ENCODE results near the gene BEGAIN.

Gene BEGAIN

DNA sequence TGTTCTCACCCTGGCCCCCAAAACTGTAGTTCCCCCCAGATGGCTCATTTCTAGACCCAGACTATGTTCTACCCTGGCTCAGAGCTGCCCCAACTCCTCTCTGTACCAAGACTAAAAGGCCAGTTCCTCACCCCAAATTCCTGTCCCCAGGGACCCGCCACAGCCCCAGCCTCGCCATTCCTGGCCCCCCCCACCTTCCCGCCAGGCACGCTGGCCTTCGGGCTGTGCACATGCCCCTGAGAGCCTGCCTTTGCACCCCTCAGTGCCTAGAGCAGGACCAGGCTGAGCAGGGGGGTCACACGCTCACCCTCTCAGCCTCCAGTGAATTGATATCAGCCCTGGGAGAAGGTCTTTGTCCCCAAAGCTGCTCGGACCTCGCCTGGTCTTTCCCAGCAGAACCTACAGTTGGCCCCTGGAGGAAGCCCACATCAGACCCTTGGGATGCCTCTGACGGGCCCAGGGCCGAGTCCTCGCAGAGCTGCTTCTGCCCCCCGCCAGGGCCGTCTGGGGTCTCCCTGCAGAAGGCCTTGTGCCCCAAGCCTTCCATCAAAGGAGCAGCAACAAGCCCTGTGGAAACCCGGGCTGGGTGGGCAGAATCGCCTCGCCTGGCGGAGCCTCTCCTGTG lies 32.4 kb downstream of the BEGAIN start:
- DNase-seq (ENCODE audit: low read depth in 2 of 2, low spot score in 1 of 2), result no peak

DNA sequence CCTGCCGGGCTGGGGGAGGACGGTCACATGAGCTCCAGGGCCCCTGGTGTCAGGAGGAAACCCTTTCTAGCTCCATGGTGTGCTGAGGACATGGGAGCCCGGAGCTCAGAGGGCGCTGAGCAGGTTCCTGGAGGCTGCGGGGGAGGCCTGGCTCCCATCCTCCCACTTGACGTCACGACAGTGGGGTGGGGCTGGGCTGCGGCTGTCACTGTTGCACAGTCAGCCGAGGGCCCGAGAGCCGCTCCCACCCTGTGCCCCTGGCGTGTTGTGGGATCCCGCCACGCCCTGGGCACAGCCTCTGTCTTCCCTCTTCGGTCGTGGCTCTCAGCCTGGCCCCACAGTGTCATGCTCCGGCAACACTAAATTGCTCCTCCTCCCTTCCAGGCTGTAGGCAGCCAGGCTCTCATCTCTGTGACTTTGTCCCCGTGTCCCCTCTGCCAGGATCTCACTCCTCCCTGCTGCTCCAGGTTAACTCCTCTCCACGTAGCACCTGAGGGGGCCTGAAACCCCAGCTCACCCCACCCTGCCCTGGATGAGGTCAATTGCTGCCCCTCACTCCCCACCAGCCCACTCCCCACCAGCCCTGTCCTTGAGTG lies 33.0 kb downstream of the BEGAIN start:
- no peak for DNase-seq (ENCODE audit: low read depth in 2 of 2, low spot score in 1 of 2)

DNA sequence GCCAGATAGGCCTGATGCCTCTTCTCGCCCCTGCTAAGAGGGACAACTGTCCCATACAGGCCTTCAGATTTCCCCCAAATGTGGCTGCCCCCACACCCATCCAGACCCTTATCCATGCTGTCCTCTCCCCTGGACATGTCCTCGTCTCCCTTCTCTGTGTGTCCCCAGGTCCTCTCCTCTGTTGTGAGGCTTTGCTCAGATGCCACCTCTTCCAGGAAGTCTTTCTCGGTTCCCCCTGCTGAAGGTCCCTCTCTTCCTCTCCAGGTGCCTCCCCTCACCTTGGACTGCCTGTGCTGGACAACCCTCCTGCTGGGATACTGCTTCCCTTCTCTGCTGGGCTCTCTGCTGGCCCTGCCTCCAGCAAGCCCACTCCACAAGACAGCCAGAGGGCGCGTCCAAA lies 33.7 kb downstream of the BEGAIN start:
- no peak for DNase-seq (ENCODE audit: low read depth in 2 of 2, low spot score in 1 of 2)

DNA sequence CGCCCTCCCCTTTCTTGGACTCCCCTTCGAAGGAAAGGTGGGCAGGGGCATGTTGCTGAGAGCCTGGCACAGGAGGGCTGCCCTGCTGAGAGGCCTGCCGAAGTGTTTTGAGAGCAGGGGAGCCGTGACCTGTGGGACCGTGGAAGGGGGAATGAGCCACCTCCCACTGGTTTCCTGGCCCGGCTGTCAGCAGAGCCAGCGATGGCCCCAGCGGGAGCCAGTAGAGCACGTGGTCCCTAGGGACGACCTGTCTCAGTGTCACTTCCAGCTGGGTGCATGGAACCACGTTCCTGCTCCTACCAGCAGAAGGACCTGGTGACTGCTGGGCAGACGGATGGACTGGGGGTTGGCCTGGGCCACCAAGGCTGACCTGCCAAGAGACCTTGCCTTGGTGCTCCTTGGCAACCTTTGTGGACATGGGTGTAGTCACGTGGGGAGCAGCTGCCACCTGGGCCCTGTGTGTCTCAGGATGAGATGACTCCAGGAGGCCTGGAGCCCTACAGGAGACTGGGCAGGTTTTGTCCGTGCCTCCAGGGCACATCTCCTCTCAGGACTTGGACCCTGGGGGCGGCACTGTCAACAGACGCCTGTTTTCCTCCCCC lies 34.6 kb downstream of the BEGAIN start:
- DNase-seq (ENCODE audit: low read depth in 2 of 2, low spot score in 1 of 2), result no peak

DNA sequence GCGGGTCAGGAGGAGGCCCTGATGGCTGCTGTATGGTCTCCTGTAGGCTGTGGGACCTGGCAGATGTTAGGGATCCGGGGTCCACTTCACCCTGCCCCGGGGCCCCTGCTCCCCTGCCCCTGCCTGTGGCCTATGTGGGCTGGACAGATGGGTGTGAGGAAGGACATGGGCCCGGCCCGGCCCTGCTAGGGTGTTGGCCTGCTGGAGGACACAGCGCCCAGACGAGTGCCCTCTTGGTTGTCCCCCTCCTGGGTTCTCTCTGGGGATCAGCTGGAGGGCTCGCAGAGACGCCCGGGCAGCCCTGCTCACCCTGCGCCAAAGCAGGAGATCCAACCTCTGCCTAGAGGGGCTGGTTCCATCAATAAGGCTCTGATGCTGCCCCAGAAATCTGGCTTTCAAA lies 36.2 kb downstream of the BEGAIN start:
- no peak for DNase-seq (ENCODE audit: low read depth in 2 of 2, low spot score in 1 of 2)

DNA sequence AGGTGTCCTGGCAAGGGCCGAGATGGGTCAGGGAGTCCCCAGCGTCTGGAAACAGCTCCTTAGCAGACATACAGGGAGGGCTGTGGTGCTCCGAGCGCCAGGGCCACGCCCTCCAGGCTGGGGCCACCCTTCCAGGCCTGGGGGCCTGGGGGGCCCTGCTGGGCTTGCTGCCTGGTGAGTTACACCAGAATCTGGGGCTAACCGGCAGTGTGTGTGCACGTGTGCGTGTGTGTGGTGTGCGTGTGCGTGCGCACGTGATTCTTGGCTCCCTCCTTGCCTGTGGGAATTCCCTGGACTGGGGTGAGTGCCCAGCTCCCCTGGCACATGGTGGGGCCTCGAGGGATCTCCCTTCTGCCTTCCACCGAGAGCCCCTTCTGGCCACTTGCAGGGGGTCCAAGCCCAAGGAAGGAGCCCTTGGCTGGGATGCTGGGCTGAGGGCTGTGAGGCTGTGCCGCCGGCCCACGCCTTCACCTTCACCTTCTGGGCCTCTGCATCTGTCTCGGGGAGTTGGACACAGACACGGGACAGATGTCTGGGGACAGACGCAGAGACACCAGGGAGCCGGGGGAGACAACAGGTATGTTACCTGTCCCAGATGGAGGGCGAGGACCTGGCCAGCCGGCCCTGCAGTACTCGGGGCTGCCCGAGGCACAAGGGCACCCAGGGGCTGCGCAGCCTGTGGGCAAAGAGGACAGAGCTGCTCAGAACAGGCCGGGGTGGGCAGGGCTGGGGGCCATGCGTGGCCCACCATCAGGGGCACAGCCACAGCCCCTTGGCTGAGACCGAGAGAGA lies 37.2 kb downstream of the BEGAIN start:
- no peak for DNase-seq (ENCODE audit: low read depth in 2 of 2, low spot score in 1 of 2)

DNA sequence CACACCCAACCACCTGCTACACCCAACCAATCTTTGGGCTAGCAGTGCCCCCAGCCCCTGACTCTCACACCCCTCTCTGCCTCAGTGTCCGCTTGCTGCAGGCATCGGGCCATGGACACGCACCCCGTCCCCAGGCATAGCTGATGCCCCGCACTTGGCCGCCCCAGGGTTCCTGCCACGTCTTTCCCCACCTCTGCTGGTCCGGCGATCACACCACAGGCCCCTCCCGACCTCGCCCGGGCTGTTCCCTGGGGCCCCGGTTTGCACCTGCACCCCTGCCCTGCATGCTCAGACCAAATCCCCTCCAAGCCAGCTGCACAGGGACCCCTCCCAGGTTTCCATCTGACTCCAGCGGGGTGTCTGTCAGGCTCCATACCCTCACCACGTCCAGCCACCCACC lies 38.3 kb downstream of the BEGAIN start:
- DNase-seq (ENCODE audit: low read depth in 2 of 2, low spot score in 1 of 2), result no peak

DNA sequence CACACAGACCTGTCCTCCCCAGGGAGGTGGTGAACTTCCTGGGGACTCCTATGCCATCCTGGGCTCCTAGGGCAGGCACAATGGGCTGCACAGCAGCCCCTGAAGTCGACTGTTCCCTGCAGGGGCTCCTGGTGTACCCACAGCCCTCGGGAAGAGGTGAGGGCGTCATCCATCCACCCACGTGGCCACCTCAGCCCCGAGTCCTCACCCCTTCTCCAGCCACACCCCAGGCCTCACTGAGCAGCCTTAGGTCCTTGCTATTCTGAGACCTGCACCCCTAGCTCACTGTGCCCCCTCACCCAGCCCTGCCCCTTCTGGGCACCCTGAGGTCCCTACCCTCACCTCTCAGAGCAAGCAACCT lies 38.9 kb downstream of the BEGAIN start:
- no peak for DNase-seq (ENCODE audit: low read depth in 2 of 2, low spot score in 1 of 2)

DNA sequence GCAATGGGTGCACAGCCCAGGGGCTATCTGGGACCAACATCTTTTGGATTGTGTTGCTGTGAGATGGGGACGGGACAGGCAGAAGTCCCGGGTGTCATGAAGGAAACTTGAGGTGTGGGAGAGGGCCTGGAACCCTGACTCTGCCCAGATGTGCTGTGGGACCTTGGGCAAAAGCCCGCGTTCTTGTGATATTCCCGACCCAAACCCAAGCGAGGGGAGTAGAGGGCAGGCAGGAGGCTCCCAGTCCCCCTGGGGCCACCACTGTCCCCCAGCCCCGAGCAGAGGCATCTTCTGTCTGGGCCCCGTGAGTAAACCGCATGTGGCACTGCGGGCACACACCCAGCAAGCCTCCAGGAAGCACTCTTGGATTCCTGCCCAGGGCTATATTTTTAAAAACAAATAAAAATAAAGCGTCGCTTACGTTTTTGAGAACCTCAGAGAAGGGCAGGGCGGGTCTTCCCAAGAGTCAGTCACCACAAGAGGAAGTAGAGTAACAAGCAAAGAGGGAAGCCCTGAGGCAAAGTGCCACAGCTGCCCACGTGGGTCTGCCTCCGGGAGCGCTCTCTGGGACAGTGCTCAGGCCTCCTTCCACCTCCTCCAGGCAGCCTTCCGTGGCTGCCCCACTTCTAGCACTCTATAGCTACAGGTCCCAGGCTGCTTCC lies 39.5 kb downstream of the BEGAIN start:
- DNase-seq (ENCODE audit: low read depth in 2 of 2, low spot score in 1 of 2), result peak in 1 of 2 donors; percentile 12

DNA sequence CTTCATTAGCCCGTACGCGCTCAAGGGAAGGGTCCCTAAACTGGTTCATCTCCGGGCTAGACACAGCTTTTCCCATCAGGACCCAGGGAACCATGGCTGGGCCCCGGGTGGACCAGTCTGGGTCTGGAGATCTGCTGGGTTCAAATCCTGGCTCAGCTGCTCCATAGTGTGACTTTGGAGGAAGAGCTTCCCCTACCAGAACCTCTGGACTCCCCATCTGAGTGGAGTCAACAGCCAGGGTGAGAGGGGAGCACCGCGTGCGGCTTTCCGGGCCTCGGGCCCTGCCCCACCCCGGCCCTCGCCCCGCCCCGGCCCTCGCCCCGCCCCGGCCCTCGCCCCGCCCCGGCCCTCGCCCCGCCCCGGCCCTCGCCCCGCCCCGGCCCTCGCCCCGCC lies 41.2 kb downstream of the BEGAIN start:
- peak in 1 of 2 donors; percentile 13 for DNase-seq (ENCODE audit: low read depth in 2 of 2, low spot score in 1 of 2)

DNA sequence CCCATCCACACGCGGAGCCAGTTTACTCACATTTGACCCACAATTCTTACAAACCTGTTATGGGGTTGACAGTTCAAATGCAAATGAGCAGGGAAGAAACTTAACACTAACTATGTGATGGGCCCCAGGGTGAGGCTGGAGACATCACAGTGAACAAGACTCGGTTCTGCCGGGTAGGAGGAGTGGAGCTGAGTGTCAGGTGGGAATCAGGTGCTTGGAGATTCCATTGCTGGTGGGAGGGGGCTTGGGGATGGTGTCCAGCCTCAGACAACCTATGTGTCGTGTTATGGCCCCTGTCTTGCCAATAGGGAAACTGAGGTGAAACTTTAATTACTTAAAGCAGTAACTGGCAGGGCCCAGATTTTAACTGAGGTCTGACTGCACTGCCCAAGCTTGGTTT lies 41.9 kb downstream of the BEGAIN start:
- no peak for DNase-seq (ENCODE audit: low read depth in 2 of 2, low spot score in 1 of 2)

DNA sequence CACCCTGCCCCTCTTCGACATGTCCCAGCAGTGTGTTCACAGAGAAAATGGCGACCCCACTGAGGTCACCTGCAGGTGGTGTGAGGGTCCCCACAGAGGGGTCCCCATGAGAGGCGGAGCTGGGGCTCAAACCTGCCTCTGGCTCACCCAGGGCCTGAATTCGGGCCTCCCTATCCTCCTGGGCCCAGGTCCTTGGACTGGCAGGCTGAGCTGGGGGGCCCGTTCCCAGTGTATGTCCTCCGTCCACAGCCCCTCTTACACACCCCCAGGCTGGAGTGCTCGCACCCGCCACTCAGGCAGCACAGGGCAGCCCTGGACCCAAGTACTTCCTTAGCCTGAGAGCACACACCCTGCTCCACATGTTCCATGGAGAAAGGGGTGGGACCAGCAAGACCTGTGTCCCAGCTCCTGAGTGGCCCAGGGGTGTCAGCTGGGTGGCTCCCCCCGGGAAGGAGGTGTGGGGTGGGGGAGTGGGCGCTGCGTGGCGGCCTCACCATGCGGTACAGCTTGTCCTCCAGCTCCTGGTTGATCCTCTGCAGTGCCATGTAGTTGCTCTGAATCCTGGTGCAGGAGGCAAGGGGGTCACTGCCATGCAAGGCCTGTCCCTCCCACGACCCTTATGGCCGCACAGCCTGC lies 42.6 kb downstream of the BEGAIN start:
- no peak for DNase-seq (ENCODE audit: low read depth in 2 of 2, low spot score in 1 of 2)

DNA sequence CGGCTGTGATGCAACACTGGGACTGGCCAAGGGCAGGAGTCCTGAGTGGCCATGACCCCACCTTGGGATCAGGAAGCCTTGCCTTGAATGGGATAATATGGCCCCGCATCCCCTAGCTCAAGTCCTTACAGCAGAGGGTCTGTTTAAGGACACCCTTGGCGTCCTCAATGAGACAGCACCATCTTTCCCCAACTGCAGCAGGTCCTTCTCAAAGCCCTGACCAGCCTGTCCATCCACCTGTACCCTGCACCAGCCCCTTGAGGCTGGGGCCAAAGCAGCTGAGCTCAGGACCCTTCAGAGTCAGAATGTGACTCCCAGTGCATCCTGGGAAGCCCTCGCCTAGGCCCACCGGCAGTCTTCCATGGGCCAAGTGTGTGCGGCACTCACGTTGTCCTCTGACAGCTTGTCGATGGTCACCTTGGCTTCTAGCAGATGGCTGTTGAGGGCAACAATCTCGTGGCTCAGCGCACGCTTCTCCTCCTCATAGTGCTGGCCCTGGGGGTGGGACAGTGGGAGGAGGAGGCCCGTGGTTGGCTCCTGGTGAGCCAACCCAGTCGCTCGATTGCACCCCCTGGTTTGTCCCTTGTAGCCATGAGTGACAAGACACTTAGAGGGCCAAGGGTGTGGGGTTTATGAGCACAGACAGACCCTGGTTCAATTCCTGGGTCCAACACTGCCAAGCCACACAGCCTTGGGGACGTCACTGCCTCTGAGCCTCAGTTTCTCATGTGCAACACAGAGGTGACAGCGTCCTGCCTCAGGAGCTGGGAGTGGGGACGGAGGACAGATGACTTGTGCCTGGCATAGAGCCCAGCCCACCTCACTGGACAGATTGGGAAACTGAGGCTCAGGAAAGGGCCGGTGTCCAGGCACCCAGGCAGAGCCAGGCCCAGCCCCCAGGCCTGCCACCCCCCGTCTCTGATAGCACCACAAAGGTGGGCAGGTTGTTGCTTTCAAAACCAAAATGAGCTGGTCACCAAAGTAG lies 43.5 kb downstream of the BEGAIN start:
- no peak for DNase-seq (ENCODE audit: low read depth in 2 of 2, low spot score in 1 of 2)

DNA sequence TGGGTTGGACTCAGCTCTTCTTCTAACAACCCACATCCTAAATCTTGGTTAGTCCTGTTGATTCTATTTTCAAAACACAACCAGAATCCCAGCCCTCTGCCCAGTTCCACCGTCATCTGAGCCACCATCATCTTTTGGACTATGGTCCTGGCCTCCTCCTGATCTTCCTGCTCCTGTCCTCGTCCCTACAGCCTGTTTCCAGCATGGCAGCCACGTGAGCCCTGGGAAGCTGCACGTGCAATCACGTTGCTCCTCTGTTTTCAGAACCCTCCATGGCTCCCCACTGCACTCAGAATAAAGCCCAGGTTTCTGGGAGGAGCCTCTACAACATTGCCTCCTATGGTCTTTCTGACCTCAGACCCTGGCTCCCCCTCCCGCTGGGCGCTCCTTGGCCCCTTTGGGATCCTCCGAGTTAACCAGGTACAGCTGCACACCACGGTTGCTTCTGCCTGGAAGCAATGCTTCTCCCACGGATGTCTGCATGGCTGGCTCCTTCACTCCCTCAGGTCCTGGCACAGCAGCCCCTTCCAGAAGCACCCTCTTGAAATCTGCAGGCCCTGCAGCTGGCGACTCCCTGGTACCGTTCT lies 44.5 kb downstream of the BEGAIN start:
- no peak for DNase-seq (ENCODE audit: low read depth in 2 of 2, low spot score in 1 of 2)

DNA sequence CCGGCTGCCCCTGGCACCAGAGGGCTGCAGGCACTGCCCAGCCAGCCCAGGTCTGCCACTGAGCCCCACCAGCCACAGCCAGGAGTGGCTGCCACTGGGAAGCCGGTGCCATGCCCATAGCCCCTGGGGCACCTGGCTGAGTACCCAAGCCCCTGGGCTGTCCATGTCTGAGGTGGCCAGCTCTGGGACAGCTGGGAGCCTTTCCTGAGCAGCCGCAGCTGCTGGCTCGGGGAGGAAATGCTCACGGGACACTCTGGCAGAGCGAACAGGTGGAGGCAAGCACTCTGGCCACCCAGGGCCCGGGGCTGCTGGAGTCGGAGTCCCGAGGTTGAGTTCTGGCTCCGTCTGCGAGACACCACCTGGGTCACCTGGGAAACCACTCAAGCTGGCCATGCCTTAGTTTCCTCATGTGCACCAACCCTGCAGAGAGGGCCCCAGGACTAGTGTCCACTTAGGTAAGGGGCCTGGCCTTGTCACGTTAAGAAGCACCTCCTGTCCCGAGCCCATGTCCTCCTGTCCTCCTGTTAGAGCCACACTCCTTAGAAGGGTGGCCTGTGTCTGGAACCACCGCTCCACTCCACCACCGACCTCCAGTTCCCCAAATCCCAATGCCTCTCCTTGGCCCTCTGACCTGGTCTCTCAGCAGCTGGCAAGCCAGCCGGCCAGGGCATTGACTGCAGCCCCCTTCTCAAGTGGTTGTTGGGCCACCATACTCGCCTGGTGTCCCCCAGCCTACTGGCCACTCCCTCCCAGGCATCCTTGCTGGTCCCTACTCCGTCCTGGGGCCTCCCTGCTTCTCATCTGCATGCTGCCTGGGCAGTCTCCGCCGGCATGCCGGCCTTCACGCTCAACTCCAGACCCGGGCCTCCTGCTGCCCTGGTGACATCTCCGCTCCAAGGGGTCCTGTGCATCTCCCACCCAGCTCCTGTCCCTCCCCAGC lies 45.3 kb downstream of the BEGAIN start:
- no peak for DNase-seq (ENCODE audit: low read depth in 2 of 2, low spot score in 1 of 2)

DNA sequence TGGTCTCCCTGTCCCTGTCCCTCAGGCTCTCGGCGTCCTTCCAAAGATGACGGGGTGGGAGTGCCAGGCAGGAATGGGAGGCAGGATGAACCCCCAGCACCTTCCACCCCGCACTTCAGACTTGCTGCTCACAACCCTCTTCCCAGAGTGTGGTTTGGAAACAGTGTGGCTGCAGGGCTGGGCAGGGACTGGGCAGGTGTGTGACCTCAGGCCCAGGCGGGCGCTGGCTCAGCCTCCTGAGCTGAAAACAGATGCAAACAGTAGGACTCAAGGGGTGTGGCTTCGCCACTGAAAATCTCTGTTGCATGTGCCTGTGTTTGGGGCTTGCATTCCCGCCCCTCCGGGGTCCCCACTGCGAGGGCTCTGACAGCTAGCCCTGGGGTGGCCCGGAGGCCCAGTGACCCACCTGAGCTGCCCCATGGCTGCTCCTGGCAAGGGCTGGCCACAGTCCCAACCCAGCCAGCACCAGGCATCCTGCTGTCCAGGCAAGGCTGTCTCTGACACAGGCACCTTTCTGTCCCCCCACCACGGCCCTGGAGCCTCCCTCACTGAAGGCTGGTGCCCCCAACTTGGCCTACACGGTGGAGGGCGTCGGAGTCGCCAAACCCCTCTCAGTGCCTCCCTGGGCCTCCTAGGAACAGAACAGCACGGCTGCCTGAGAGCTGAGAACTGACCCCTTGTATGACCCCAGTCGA lies 46.1 kb downstream of the BEGAIN start:
- DNase-seq (ENCODE audit: low read depth in 2 of 2, low spot score in 1 of 2), result no peak

DNA sequence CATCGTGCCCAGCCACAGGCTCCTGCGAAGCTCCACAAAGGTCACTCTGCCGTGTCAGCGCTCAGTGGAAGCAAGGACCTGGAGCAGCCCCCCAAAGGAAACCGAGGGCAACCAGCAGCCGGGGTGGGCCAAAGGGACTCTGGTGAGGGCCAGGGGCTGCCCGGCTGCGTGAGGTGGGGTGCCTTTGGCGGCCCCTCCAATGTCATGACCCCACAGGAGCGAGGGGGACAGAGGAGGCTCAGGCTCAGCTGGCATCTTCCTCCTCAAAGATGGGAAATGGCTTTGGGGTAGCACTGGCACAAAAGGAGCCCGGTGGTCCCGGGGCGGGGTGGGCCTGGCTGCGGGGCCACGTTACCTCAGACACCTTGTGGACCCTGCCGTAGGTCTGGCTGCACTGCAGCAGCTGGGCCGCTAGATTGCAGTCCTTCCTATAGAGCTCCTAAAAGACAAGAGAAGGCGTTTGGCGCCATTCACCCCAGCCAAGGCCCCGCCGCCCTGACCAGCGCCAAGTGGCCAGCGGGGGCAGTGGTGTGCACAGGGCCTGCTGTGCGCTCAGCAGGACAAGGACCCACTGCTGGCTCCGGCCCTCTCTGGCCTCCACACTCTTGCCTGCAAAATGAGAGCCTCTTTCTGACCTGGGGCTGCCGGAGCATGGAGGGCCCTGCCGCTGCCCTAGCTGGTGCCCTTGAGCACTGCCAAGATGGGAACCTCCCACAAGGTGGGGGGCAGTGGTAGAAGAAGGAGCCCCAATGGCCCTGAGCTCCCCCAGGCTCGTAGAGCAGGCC lies 46.9 kb downstream of the BEGAIN start:
- DNase-seq (ENCODE audit: low read depth in 2 of 2, low spot score in 1 of 2), result no peak

Measured in stimulated activated CD8-positive, alpha-beta memory T cell treated with anti-CD3 and anti-CD28 coated beads, Interleukin-4, amount 100 ng/mL, for 1 hour (primary cell).